IMR-90 (cell line): ENCODE results near the gene EGFR. TPM values are rescaled to one million over a fixed set of nuclear protein-coding genes. Genes with fewer than 3 reads are reported as not detected.
A peak's percentile ranks its signal among the peaks of the same experiment; 100 is the strongest.

ENCODE experiments used
- ATAC-seq: fragments of 200-7000 bp; cut with Tn5 transposase; 2 replicates; pipeline ENCODE4 v1.9.1; 2020; ENCODE audit warnings: low read depth, mild to moderate bottlenecking, moderate library complexity
- BruUV-seq: library from RNA; stranded (reverse); fragments of 400-500 nt; replicated peaks from 2 replicates; lab custom pipeline; 2021; lab: Mats Ljungman, UMichigan
- CTCF ChIA-PET: fragments of 300-600 bp; formaldehyde crosslinking; extraction: SDS; loops from one replicate; lab custom pipeline; 2021; ENCODE audit warnings: antibody characterized with exemption; lab: Yijun Ruan, JAX
- POLR2A ChIA-PET: fragments of 300-600 bp; sonication (Branson Sonifier 250); formaldehyde crosslinking; loops from one replicate; lab custom pipeline; 2022; ENCODE audit warnings: antibody characterized with exemption; ENCODE audit not compliant: unreplicated experiment; lab: Charles Lee
- DNase-seq: peaks from one replicate; pipeline ENCODE4 v3.0.0; 2013
- H2AFZ ChIP-seq: replicated peaks from 2 replicates; pipeline ENCODE3; 2013; ENCODE audit warnings: low read length, mild to moderate bottlenecking; ENCODE audit not compliant: poor library complexity
- H2AK5ac ChIP-seq: 2 replicates; pipeline ENCODE4 v1.6.1; 2013; ENCODE audit warnings: low read depth, low read length, inconsistent platforms
- H2AK9ac ChIP-seq: replicated peaks from 2 replicates; pipeline ENCODE3; 2013; ENCODE audit warnings: mild to moderate bottlenecking, low read depth, low read length, moderate library complexity; ENCODE audit not compliant: poor library complexity
- H2BK120ac ChIP-seq: 2 replicates; pipeline ENCODE4 v1.6.1; 2013; ENCODE audit warnings: low read depth, low read length, inconsistent platforms
- H2BK15ac ChIP-seq: 3 replicates; pipeline ENCODE4 v1.6.1; 2013; ENCODE audit warnings: low read depth, low read length, inconsistent platforms
- H2BK20ac ChIP-seq: 2 replicates; pipeline ENCODE4 v1.6.1; 2013; ENCODE audit warnings: low read depth, mild to moderate bottlenecking, inconsistent platforms, low read length, moderate library complexity
- H2BK5ac ChIP-seq: 2 replicates; pipeline ENCODE4 v1.6.1; 2013; ENCODE audit warnings: mild to moderate bottlenecking, low read depth, low read length, inconsistent platforms; ENCODE audit not compliant: poor library complexity, severe bottlenecking
- H3K14ac ChIP-seq: replicated peaks from 2 replicates; pipeline ENCODE4 v1.6.1; 2013; ENCODE audit warnings: low read depth, low read length, inconsistent platforms
- H3K18ac ChIP-seq: 2 replicates; pipeline ENCODE4 v1.6.1; 2013; ENCODE audit warnings: low read depth, low read length, control low read depth
- H3K23ac ChIP-seq: 2 replicates; pipeline ENCODE4 v1.6.1; 2013; ENCODE audit warnings: low read depth, low read length, inconsistent platforms
- H3K27ac ChIP-seq: 2 replicates; pipeline ENCODE4 v1.5.1; 2013; ENCODE audit warnings: mild to moderate bottlenecking, control low read depth, low read length; ENCODE audit not compliant: insufficient read depth
- H3K27me3 ChIP-seq: 2 replicates; pipeline ENCODE4 v1.6.1; 2013; ENCODE audit warnings: low read length; ENCODE audit not compliant: control insufficient read depth, insufficient read depth
- H3K36me3 ChIP-seq: 2 replicates; pipeline ENCODE4 v1.6.1; 2013; ENCODE audit warnings: low read length, mixed read lengths; ENCODE audit not compliant: control insufficient read depth, insufficient read depth
- H3K4ac ChIP-seq: 2 replicates; pipeline ENCODE4 v1.6.1; 2013; ENCODE audit warnings: low read depth, low read length, inconsistent platforms
- H3K4me1 ChIP-seq: 2 replicates; pipeline ENCODE4 v1.6.1; 2013; ENCODE audit warnings: low read length, mixed read lengths; ENCODE audit not compliant: control insufficient read depth, insufficient read depth
- H3K4me2 ChIP-seq: 2 replicates; pipeline ENCODE4 v1.6.1; 2013; ENCODE audit warnings: low read depth, mild to moderate bottlenecking, control low read depth, low read length, moderate library complexity
- H3K4me3 ChIP-seq: 2 replicates; pipeline ENCODE4 v1.5.1; 2013; ENCODE audit warnings: low read depth, mild to moderate bottlenecking, control low read depth, low read length, moderate library complexity; ENCODE audit not compliant: insufficient read depth
- H3K56ac ChIP-seq: 2 replicates; pipeline ENCODE4 v1.6.1; 2013; ENCODE audit warnings: low read length, inconsistent platforms; ENCODE audit not compliant: insufficient read depth; ENCODE audit errors: extremely low read depth
- H3K79me1 ChIP-seq, 2 experiments: 2 replicates each; pipeline ENCODE4 v1.6.1; 2013; ENCODE audit warnings: low read length in 2 of 2, inconsistent platforms in 1 of 2, low read depth in 1 of 2
- H3K9ac ChIP-seq: 2 replicates; pipeline ENCODE4 v1.6.1; 2013; ENCODE audit warnings: low read depth, low read length, control low read depth
- H3K9me1 ChIP-seq: 2 replicates; pipeline ENCODE4 v1.6.1; 2013; ENCODE audit warnings: low read length, inconsistent platforms; ENCODE audit not compliant: insufficient read depth
- H3K9me3 ChIP-seq: 2 replicates; pipeline ENCODE4 v1.6.1; 2013; ENCODE audit warnings: low read length; ENCODE audit not compliant: control insufficient read depth, insufficient read depth
- H4K20me1 ChIP-seq: 2 replicates; pipeline ENCODE4 v1.6.1; 2013; ENCODE audit warnings: low read length, inconsistent platforms; ENCODE audit not compliant: insufficient read depth
- H4K5ac ChIP-seq: 2 replicates; pipeline ENCODE4 v1.6.1; 2013; ENCODE audit warnings: mild to moderate bottlenecking, low read depth, low read length, control low read depth
- H4K8ac ChIP-seq, 2 experiments: 2 replicates each; pipeline ENCODE4 v1.6.1; 2013; ENCODE audit warnings: low read depth in 2 of 2, low read length in 2 of 2, control low read depth in 1 of 2, inconsistent platforms in 1 of 2
- H4K91ac ChIP-seq: 2 replicates; pipeline ENCODE4 v1.6.1; 2013; ENCODE audit warnings: low read depth, low read length, inconsistent platforms; ENCODE audit not compliant: insufficient read depth
- CEBPB ChIP-seq: IDR thresholded peaks from 2 replicates; pipeline ENCODE4 v1.6.1; 2012; ENCODE audit warnings: low read depth, low read length, improper control_type of control experiment
- CHD1 ChIP-seq: IDR thresholded peaks from 2 replicates; pipeline ENCODE4 v1.6.1; 2012; ENCODE audit warnings: low read depth, low read length, improper control_type of control experiment
- CTCF ChIP-seq: conservative IDR thresholded peaks from 2 replicates; pipeline ENCODE4 v1.5.1; 2012; ENCODE audit warnings: mild to moderate bottlenecking, low read depth, low read length, improper control_type of control experiment
- ELK1 ChIP-seq: fragments of 150-350 bp; IDR thresholded peaks from 2 replicates; pipeline ENCODE4 v1.6.1; 2016; ENCODE audit warnings: low read depth, mild to moderate bottlenecking, low read length, moderate library complexity, borderline replicate concordance
- FOS ChIP-seq: fragments of 150-350 bp; IDR thresholded peaks from 2 replicates; pipeline ENCODE4 v1.6.1; 2016; ENCODE audit warnings: low read depth, low read length
- MAFK ChIP-seq: IDR thresholded peaks from 2 replicates; pipeline ENCODE4 v1.6.1; 2012; ENCODE audit warnings: low read depth, low read length, improper control_type of control experiment
- MAZ ChIP-seq: IDR thresholded peaks from 2 replicates; pipeline ENCODE4 v1.6.1; 2012; ENCODE audit warnings: low read depth, mild to moderate bottlenecking, low read length, improper control_type of control experiment, moderate library complexity, borderline replicate concordance
- MXI1 ChIP-seq: IDR thresholded peaks from 2 replicates; pipeline ENCODE4 v1.6.1; 2012; ENCODE audit warnings: low read depth, mild to moderate bottlenecking, low read length, moderate library complexity, borderline replicate concordance
- NFE2L2 ChIP-seq: fragments of 150-350 bp; IDR thresholded peaks from 2 replicates; pipeline ENCODE4 v1.6.1; 2016; ENCODE audit warnings: low read depth, mild to moderate bottlenecking, low read length
- POLR2A ChIP-seq: IDR thresholded peaks from 2 replicates; pipeline ENCODE4 v1.6.1; 2012; ENCODE audit warnings: mild to moderate bottlenecking, low read depth, low read length
- RAD21 ChIP-seq: IDR thresholded peaks from 2 replicates; pipeline ENCODE4 v1.6.1; 2012; ENCODE audit warnings: low read length, improper control_type of control experiment
- RCOR1 ChIP-seq: IDR thresholded peaks from 2 replicates; pipeline ENCODE4 v1.6.1; 2012; ENCODE audit warnings: mild to moderate bottlenecking, low read length, improper control_type of control experiment; ENCODE audit not compliant: insufficient replicate concordance
- RFX5 ChIP-seq: IDR thresholded peaks from 2 replicates; pipeline ENCODE4 v1.8.0; 2012; ENCODE audit warnings: low read depth, mild to moderate bottlenecking, low read length, moderate library complexity
- SMC3 ChIP-seq: fragments of 150-350 bp; IDR thresholded peaks from 2 replicates; pipeline ENCODE4 v1.6.1; 2016; ENCODE audit warnings: low read depth, mild to moderate bottlenecking, antibody characterized with exemption, low read length, moderate library complexity
- WGBS, 2 experiments: methylation state at CpG; one replicate each; pipeline versions ENCODE4 v1.1.5 to v1.1.7; 2013; ENCODE audit warnings: missing lambda C conversion rate in 2 of 2; ENCODE audit not compliant: insufficient read length in 1 of 2; ENCODE audit errors: extremely low coverage in 2 of 2; 5-methylcytosine and 5-hydroxymethylcytosine counted together
- dilution Hi-C: fragments of 300-500 bp; cut with HindIII; formaldehyde crosslinking; loops from one replicate; pipeline ENCODE4 v1.14.3; 2018; ENCODE audit warnings: low sequenced_read_pairs; ENCODE audit not compliant: unreplicated experiment
- in situ Hi-C: fragments of 300-500 bp; cut with MboI; formaldehyde crosslinking; loops from 3 replicates; pipeline ENCODE4 v1.14.3; 2019; ENCODE audit warnings: low sequenced_read_pairs, inconsistent platforms, mixed read lengths
- intact Hi-C: fragments of 100-400 bp; cut with micrococcal nuclease; formaldehyde crosslinking; loops from 2 replicates; pipeline ENCODE4 v1.10.0; 2022
- polyA plus RNA-seq, 3 experiments: library from polyadenylated mRNA; depleted of rRNA; stranded (reverse); fragments of >200 nt; gene quantifications; 2 replicates each; pipeline ENCODE4 v1.2.3, GENCODE V29; 2012; ENCODE audit warnings: low replicate concordance in 1 of 3
- total RNA-seq: library from RNA; depleted of rRNA; stranded (reverse); fragments of >200 nt; gene quantifications from 2 replicates; pipeline ENCODE4 v1.2.3, GENCODE V29; 2012

EGFR gene
- total and polyA plus RNA-seq, 2 of the 4 experiments (the other 2 are of a cell fraction), result 36.9 to 60.4 TPM

- peak overlapping the region; percentile 68; the same call in 1 of the 2 replicates for H3K4me2 ChIP-seq
- no peaks in the 10 kb centered on the region for H3K27me3 ChIP-seq
- H4K8ac ChIP-seq, result peak overlapping the region; percentile 65 to 71; a peak in 2 of 4 replicates
- H3K4me1 ChIP-seq, result peaks cover 13% of the 10 kb centered on the region
- in situ Hi-C loops, result loop anchor here (10.0 kb wide), 1 partner anchor 233 kb away; no protein-coding TSS in a partner anchor
- no peak overlapping the region for H3K18ac ChIP-seq
- DNase-seq, result no peak
- TF ChIP-seq FOS (no peak), NFE2L2 (no peak), POLR2A (no peak), RFX5 (no peak), RAD21 (no peak), SMC3 (no peak), CTCF (no peak), ELK1 (no peak), CHD1 (no peak), MAFK (no peak), CEBPB (no peak), MAZ (no peak), MXI1 (no peak), RCOR1 (no peak)
- peak overlapping the region; percentile 59; the same call in 1 of the 2 replicates for H2BK20ac ChIP-seq
- H3K79me1 ChIP-seq, result peaks cover 4 to 34% of the 10 kb centered on the region in 2 experiments; a peak in 3 of 4 replicates
- no peak overlapping the region for H2BK5ac ChIP-seq
- H3K9me1 ChIP-seq, result peaks cover 18% of the 10 kb centered on the region
- H3K4me3 ChIP-seq, result no peak overlapping the region
- CTCF ChIA-PET, result interaction anchor here (2.0 to 2.8 kb wide), 2 partner anchors 177 to 237 kb away, joined by 6 to 14 read pairs; no protein-coding TSS in a partner anchor
- 0 out of 2 replicates have a peak overlapping the region, but pooled peaks have one; percentile 30 for H2AK5ac ChIP-seq
- peak overlapping the region; percentile 83 for H2BK120ac ChIP-seq
- peaks cover 29% of the 10 kb centered on the region for H4K20me1 ChIP-seq
- peak overlapping the region; percentile 73 for H3K4ac ChIP-seq
- H3K56ac ChIP-seq, result peak overlapping the region; percentile 63; the same call in 1 of the 2 replicates
- peak overlapping the region; percentile 61 for H4K5ac ChIP-seq
- BruUV-seq, result no TSS peak
- ATAC-seq, result no peak
- peak overlapping the region; percentile 71; the same call in 1 of the 2 replicates for H3K9ac ChIP-seq
- H3K9me3 ChIP-seq, result 0 out of 2 replicates have a peak, but pooled peaks cover 2% of the 10 kb centered on the region
- intact Hi-C loops, result loop anchor here (2.0 to 5.0 kb wide), 2 partner anchors 176 to 237 kb away; no protein-coding TSS in a partner anchor
- 72% methylated on average over 3 of the region's 6 CpGs; no CpG with 5 or more reads in 1 of the 2 experiments for WGBS, 2 experiments
- peaks cover 5% of the 10 kb centered on the region for H3K36me3 ChIP-seq
- POLR2A ChIA-PET, result no interaction called here
- peak overlapping the region; percentile 73 for H4K91ac ChIP-seq
- H2AK9ac ChIP-seq, result peak overlapping the region; percentile 0
- peak overlapping the region; percentile 1; the same call in 2 of the 3 replicates for H2BK15ac ChIP-seq
- peak overlapping the region; percentile 90 for H3K14ac ChIP-seq
- no peak overlapping the region for H3K27ac ChIP-seq
- H3K23ac ChIP-seq, result peak overlapping the region; percentile 41
- H2AFZ ChIP-seq, result peak overlapping the region; percentile 85
- dilution Hi-C loops, result no loop called here
Observed at GRCh38 chr7:55017841-55018240, 976 bp upstream of the EGFR start.
